Measurements from ENCODE around the gene PIK3AP1. TPM values are rescaled to one million over a fixed set of nuclear protein-coding genes. Genes with fewer than 3 reads are reported as not detected.
"Not testable (repeated sequence)": the region's sequence is repeated elsewhere in the genome, so short reads cannot be mapped to it uniquely, and the experiment has no call there.

The PIK3AP1 gene
- total RNA-seq, 1 donor from 2014 or later: 0.49 TPM

GRCh38 chr10:96701265-96701664 lies 19.0 kb downstream of the PIK3AP1 start:
- no peak overlapping the region for H3K27ac Mint-ChIP-seq (ENCODE audit: unreplicated experiment)
- DNase-seq: no peak
- H3K27me3 Mint-ChIP-seq (ENCODE audit: unreplicated experiment): peaks cover 2% of the 10 kb centered on the region
- H3K4me3 Mint-ChIP-seq (ENCODE audit: unreplicated experiment): no peak overlapping the region
- H3K4me1 Mint-ChIP-seq (ENCODE audit: low read depth, unreplicated experiment): peaks cover 3% of the 10 kb centered on the region
- H3K9me3 Mint-ChIP-seq (ENCODE audit: unreplicated experiment): no peaks in the 10 kb centered on the region
- no peaks in the 10 kb centered on the region for H3K36me3 Mint-ChIP-seq (ENCODE audit: unreplicated experiment)
- no peak for TF ChIP-seq CTCF (IDR thresholded peaks at IDR 0.05; ENCODE audit: partially characterized antibody, unreplicated experiment)

GRCh38 chr10:96700374-96701099 lies 19.8 kb downstream of the PIK3AP1 start:
- peaks cover 3% of the 10 kb centered on the region for H3K4me1 Mint-ChIP-seq (ENCODE audit: low read depth, unreplicated experiment)
- H3K27me3 Mint-ChIP-seq (ENCODE audit: unreplicated experiment): peaks cover 2% of the 10 kb centered on the region

GRCh38 chr10:96699613-96700012 lies 20.7 kb downstream of the PIK3AP1 start:
- Mint-ChIP-seq H3K27me3 (ENCODE audit: unreplicated experiment) (peaks cover 2% of the 10 kb centered on the region), H3K4me3 (ENCODE audit: unreplicated experiment) (no peak overlapping the region), H3K36me3 (ENCODE audit: unreplicated experiment) (no peaks in the 10 kb centered on the region), H3K9me3 (ENCODE audit: unreplicated experiment) (no peaks in the 10 kb centered on the region), H3K4me1 (ENCODE audit: low read depth, unreplicated experiment) (peaks cover 3% of the 10 kb centered on the region), H3K27ac (ENCODE audit: unreplicated experiment) (no peak overlapping the region)
- no peak for DNase-seq
- TF ChIP-seq CTCF (IDR thresholded peaks at IDR 0.05; ENCODE audit: partially characterized antibody, unreplicated experiment): no peak

More at GRCh38 chr10:96700374-96701099, 19.8 kb downstream of the PIK3AP1 start:
- Mint-ChIP-seq H3K27ac (ENCODE audit: unreplicated experiment) (no peak overlapping the region), H3K4me3 (ENCODE audit: unreplicated experiment) (no peak overlapping the region), H3K9me3 (ENCODE audit: unreplicated experiment) (no peaks in the 10 kb centered on the region), H3K36me3 (ENCODE audit: unreplicated experiment) (no peaks in the 10 kb centered on the region)
- TF ChIP-seq CTCF (IDR thresholded peaks at IDR 0.05; ENCODE audit: partially characterized antibody, unreplicated experiment): no peak
- DNase-seq: no peak

- H3K4me3 Mint-ChIP-seq (ENCODE audit: unreplicated experiment); DNase-seq; H3K36me3 Mint-ChIP-seq (ENCODE audit: unreplicated experiment); H3K27ac Mint-ChIP-seq (ENCODE audit: unreplicated experiment); H3K4me1 Mint-ChIP-seq (ENCODE audit: low read depth, unreplicated experiment); H3K9me3 Mint-ChIP-seq (ENCODE audit: unreplicated experiment); H3K27me3 Mint-ChIP-seq (ENCODE audit: unreplicated experiment): not testable (repeated sequence)
Observed at GRCh38 chr10:96698305-96698704, 22.0 kb downstream of the PIK3AP1 start.

GRCh38 chr10:96697438-96697837 lies 22.9 kb downstream of the PIK3AP1 start:
- no peak overlapping the region for H3K27ac Mint-ChIP-seq (ENCODE audit: unreplicated experiment)
- H3K4me1 Mint-ChIP-seq (ENCODE audit: low read depth, unreplicated experiment): peaks cover 3% of the 10 kb centered on the region
- no peaks in the 10 kb centered on the region for H3K36me3 Mint-ChIP-seq (ENCODE audit: unreplicated experiment)
- H3K4me3 Mint-ChIP-seq (ENCODE audit: unreplicated experiment): no peak overlapping the region
- TF ChIP-seq CTCF (IDR thresholded peaks at IDR 0.05; ENCODE audit: partially characterized antibody, unreplicated experiment): no peak
- H3K9me3 Mint-ChIP-seq (ENCODE audit: unreplicated experiment): no peaks in the 10 kb centered on the region
- peaks cover 2% of the 10 kb centered on the region for H3K27me3 Mint-ChIP-seq (ENCODE audit: unreplicated experiment)
- DNase-seq: no peak

All from glutamatergic neuron (in vitro differentiated cells).